Endothelial cell of umbilical vein (primary cell): ENCODE results near the gene THSD4. TPM values are rescaled to one million over a fixed set of nuclear protein-coding genes. Genes with fewer than 3 reads are reported as not detected.

Experiments used
- BruUV-seq: library from RNA; stranded (reverse); fragments of 400-500 nt; replicated peaks from 2 replicates; lab custom pipeline; 2021; lab: Mats Ljungman, UMichigan
- CTCF ChIA-PET: fragments of 300-600, 350-600 bp; sonication (Branson Sonifier 250); formaldehyde crosslinking; loops from one replicate; lab custom pipeline; 2021; ENCODE audit warnings: antibody characterized with exemption, inconsistent platforms; lab: Charles Lee
- POLR2A ChIA-PET: fragments of 300-600, 350-600 bp; sonication (Branson Sonifier 250); formaldehyde crosslinking; loops from one replicate; lab custom pipeline; 2021; ENCODE audit warnings: antibody characterized with exemption, inconsistent platforms; lab: Charles Lee
- DNase-seq: peaks from one replicate; pipeline ENCODE4 v3.0.0-alpha.2; 2011; ENCODE audit warnings: low read depth, low spot score
- FAIRE-seq: peaks from 2 replicates; lab custom pipeline; 2011; peaks lifted over from hg19 to GRCh38; lab: Jason Lieb, UNC
- H2AFZ ChIP-seq: 2 replicates; pipeline ENCODE4 v1.6.0; 2012; ENCODE audit warnings: low read depth, low read length, control low read depth, inconsistent platforms
- H3K27ac ChIP-seq: 2 replicates; pipeline ENCODE4 v1.5.1; 2011; ENCODE audit warnings: low read depth, mild to moderate bottlenecking, control low read depth, low read length, moderate library complexity; ENCODE audit not compliant: insufficient read depth
- H3K27me3 ChIP-seq, 2 experiments: 2 replicates each; pipeline versions ENCODE4 v1.6.0 to v1.6.1; 2011; ENCODE audit warnings: low read length in 2 of 2, mixed read lengths in 1 of 2; ENCODE audit not compliant: control insufficient read depth in 2 of 2, insufficient read depth in 2 of 2
- H3K36me3 ChIP-seq, 2 experiments: 2 replicates in 1 of 2; 3 replicates in 1 of 2; pipeline ENCODE4 v1.5.1; 2011; ENCODE audit warnings: low read length in 2 of 2, mild to moderate bottlenecking in 1 of 2, moderate library complexity in 1 of 2; ENCODE audit not compliant: control insufficient read depth in 2 of 2, insufficient read depth in 2 of 2; ENCODE audit errors: extremely low read depth in 1 of 2
- H3K4me1 ChIP-seq: 3 replicates; pipeline ENCODE4 v1.5.1; 2011; ENCODE audit warnings: mild to moderate bottlenecking, low read length; ENCODE audit not compliant: control insufficient read depth, insufficient read depth; ENCODE audit errors: extremely low read depth
- H3K4me2 ChIP-seq: 2 replicates; pipeline ENCODE4 v1.6.1; 2011; ENCODE audit warnings: low read length, control low read depth, mixed read lengths; ENCODE audit not compliant: insufficient read depth
- H3K4me3 ChIP-seq, 3 experiments: fragments of 200-600 bp in 1 of 3; sonication (generic), shearing (Covaris generic) in 1 of 3; replicated peaks in 1 of 3; 2 replicates each; pipeline ENCODE4 v1.5.1; 2011 to 2016; ENCODE audit warnings: control low read depth in 3 of 3, low read length in 3 of 3, mild to moderate bottlenecking in 2 of 3, inconsistent platforms in 1 of 3, low read depth in 1 of 3, moderate library complexity in 1 of 3; ENCODE audit not compliant: insufficient read depth in 1 of 3
- H3K79me2 ChIP-seq: 2 replicates; pipeline ENCODE4 v1.6.0; 2012; ENCODE audit warnings: low read length, inconsistent platforms; ENCODE audit not compliant: control insufficient read depth, insufficient read depth
- H3K9ac ChIP-seq: replicated peaks from 2 replicates; pipeline ENCODE3; 2011; ENCODE audit warnings: low read length, control low read depth; ENCODE audit not compliant: insufficient read depth; ENCODE audit errors: extremely low read depth
- H3K9me1 ChIP-seq: replicated peaks from 3 replicates; pipeline ENCODE4 v1.6.0; 2011; ENCODE audit warnings: mild to moderate bottlenecking, low read length; ENCODE audit not compliant: control insufficient read depth, insufficient read depth; ENCODE audit errors: extremely low read depth
- H3K9me3 ChIP-seq: replicated peaks from 2 replicates; pipeline ENCODE4 v1.5.1; 2012; ENCODE audit warnings: low read length, inconsistent platforms; ENCODE audit not compliant: control insufficient read depth, insufficient read depth
- H4K20me1 ChIP-seq: replicated peaks from 2 replicates; pipeline ENCODE3; 2011; ENCODE audit warnings: mild to moderate bottlenecking, low read length; ENCODE audit not compliant: control insufficient read depth, insufficient read depth; ENCODE audit errors: extremely low read depth
- EZH2 ChIP-seq: IDR thresholded peaks from 2 replicates; pipeline ENCODE4 v1.6.1; 2012; ENCODE audit warnings: borderline replicate concordance, low read depth, mild to moderate bottlenecking, moderate library complexity, low read length, inconsistent platforms; ENCODE audit not compliant: severe bottlenecking
- FOS ChIP-seq: IDR thresholded peaks from 2 replicates; pipeline ENCODE4 v1.6.1; 2011; ENCODE audit warnings: mild to moderate bottlenecking, low read length, moderate library complexity, borderline replicate concordance; ENCODE audit not compliant: insufficient read depth
- GATA2 ChIP-seq: IDR thresholded peaks from 2 replicates; pipeline ENCODE4 v1.7.0; 2011; ENCODE audit warnings: low read depth, mild to moderate bottlenecking, moderate library complexity, mixed read lengths, low read length; ENCODE audit not compliant: insufficient read length, insufficient read depth
- JUN ChIP-seq: IDR thresholded peaks from 2 replicates; pipeline ENCODE4 v1.6.1; 2011; ENCODE audit warnings: borderline replicate concordance, low read depth; ENCODE audit not compliant: insufficient read length, insufficient read depth
- MYC ChIP-seq: IDR thresholded peaks from one replicate; pipeline ENCODE4 v1.6.1; 2011; ENCODE audit warnings: mild to moderate bottlenecking, low read depth, low read length
- POLR2A ChIP-seq: IDR thresholded peaks from 2 replicates; pipeline ENCODE4 v1.6.1; 2012; ENCODE audit warnings: low read depth, mild to moderate bottlenecking, control low read depth, low read length
- POLR2AphosphoS5 ChIP-seq: IDR thresholded peaks from 2 replicates; pipeline ENCODE4 v1.6.1; 2012; ENCODE audit warnings: low read depth, mild to moderate bottlenecking, control low read depth, low read length, moderate library complexity; ENCODE audit not compliant: insufficient read depth
- dilution Hi-C: fragments of 300-500 bp; cut with MboI; formaldehyde crosslinking; loops from one replicate; pipeline ENCODE4 v1.15.0; 2019; ENCODE audit warnings: low sequenced_read_pairs; ENCODE audit not compliant: extremely low pct_ligation_motif_present
- intact Hi-C: fragments of 100-400 bp; cut with micrococcal nuclease; formaldehyde crosslinking; loops from one replicate; pipeline ENCODE4 v1.10.0; 2022
- polyA plus RNA-seq, 4 experiments: library from polyadenylated mRNA; depleted of rRNA in 3 of 4; stranded (reverse) in 3 of 4; unstranded in 1 of 4; fragments of >200 nt; gene quantifications; 2 replicates each; pipeline versions ENCODE4 v1.2.1 to v1.2.3, GENCODE V29; 2011 to 2012; ENCODE audit warnings: missing spikeins in 1 of 4
- total RNA-seq: library from RNA; stranded (reverse); gene quantifications from 2 replicates; pipeline ENCODE4 v1.2.3, GENCODE V29; 2021
- TF ChIP-seq, protein P1 (sequence below): IDR thresholded peaks from 2 replicates; pipeline ENCODE4 v1.6.1; 2011; ENCODE audit not compliant: insufficient read depth, insufficient read length
- TF ChIP-seq, protein P2 (sequence below), 2 donors: IDR thresholded peaks; 1 replicate in 1 of 2; 2 replicates in 1 of 2; pipeline ENCODE4 v1.5.1; 2011; ENCODE audit warnings: low read length in 2 of 2, mild to moderate bottlenecking in 2 of 2, moderate library complexity in 2 of 2, control low read depth in 1 of 2, inconsistent platforms in 1 of 2, low read depth in 1 of 2; ENCODE audit not compliant: insufficient read depth in 1 of 2; ENCODE audit errors: extremely low read depth in 1 of 2

Gene THSD4
- total and polyA plus RNA-seq, 2 donors (not counting 3 experiments of a cell fraction or from before 2014, with no cell fraction given), result 9.9 to 25.4 TPM

DNA sequence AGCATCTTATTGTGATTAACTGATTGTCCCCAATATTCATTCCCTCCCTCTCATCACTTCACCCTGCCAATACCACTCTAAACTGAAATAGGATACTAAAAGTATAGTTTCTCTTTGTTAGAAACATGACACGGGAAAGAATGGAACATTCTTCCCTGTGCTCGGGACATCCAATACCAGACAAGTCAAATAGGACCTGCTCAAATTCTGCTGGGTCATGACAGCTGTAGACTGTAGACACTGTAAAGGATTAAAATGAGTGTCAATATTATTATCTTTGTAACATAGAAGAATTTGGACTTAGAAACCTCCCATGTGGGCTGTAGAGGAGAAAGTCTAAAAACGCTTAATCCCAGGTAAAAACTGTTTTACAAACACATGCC, 380.1 kb downstream of the THSD4 start:
- no TSS peak for BruUV-seq
- no peak for DNase-seq
- Histone ChIP-seq H3K9ac (no peak overlapping the region), H3K27me3 (no peaks in the 10 kb centered on the region), H3K4me2 (no peak overlapping the region), H3K27ac (no peak overlapping the region), H3K9me1 (no peaks in the 10 kb centered on the region), H4K20me1 (no peaks in the 10 kb centered on the region), H3K9me3 (no peaks in the 10 kb centered on the region), H3K79me2 (no peaks in the 10 kb centered on the region), H3K4me1 (peaks cover 10% of the 10 kb centered on the region), H2AFZ (no peak overlapping the region), H3K4me3 (no peak overlapping the region), H3K36me3 (no peaks in the 10 kb centered on the region)
- no peak for TF ChIP-seq POLR2AphosphoS5
- no peak for TF ChIP-seq GATA2
- TF ChIP-seq JUN, result no peak
- TF ChIP-seq, protein P1, sequence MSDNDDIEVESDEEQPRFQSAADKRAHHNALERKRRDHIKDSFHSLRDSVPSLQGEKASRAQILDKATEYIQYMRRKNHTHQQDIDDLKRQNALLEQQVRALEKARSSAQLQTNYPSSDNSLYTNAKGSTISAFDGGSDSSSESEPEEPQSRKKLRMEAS, result no peak
- TF ChIP-seq POLR2A, result no peak
- TF ChIP-seq, protein P2, sequence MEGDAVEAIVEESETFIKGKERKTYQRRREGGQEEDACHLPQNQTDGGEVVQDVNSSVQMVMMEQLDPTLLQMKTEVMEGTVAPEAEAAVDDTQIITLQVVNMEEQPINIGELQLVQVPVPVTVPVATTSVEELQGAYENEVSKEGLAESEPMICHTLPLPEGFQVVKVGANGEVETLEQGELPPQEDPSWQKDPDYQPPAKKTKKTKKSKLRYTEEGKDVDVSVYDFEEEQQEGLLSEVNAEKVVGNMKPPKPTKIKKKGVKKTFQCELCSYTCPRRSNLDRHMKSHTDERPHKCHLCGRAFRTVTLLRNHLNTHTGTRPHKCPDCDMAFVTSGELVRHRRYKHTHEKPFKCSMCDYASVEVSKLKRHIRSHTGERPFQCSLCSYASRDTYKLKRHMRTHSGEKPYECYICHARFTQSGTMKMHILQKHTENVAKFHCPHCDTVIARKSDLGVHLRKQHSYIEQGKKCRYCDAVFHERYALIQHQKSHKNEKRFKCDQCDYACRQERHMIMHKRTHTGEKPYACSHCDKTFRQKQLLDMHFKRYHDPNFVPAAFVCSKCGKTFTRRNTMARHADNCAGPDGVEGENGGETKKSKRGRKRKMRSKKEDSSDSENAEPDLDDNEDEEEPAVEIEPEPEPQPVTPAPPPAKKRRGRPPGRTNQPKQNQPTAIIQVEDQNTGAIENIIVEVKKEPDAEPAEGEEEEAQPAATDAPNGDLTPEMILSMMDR (IDR thresholded peaks at IDR 0.05; ENCODE audit: extremely low read depth in 1 of 2, insufficient read depth in 1 of 2, low read depth in 1 of 2, low read length in 2 of 2), result no peak
- no peak for TF ChIP-seq EZH2
- TF ChIP-seq FOS, result no peak
- no peak for TF ChIP-seq MYC
- dilution Hi-C loops, result no loop called here
- intact Hi-C loops, result no loop called here
- ChIA-PET CTCF (interaction anchor here (0.7 to 1.7 kb wide), 3 partner anchors 8 to 72 kb away, joined by 3 to 5 read pairs (median 3); no protein-coding TSS in a partner anchor), POLR2A (no interaction called here)
- FAIRE-seq, result no peak
